Measurements from ENCODE around the gene TMEM259.

Gene TMEM259

GRCh38 chr19:1057176-1057855, 36.4 kb upstream of the TMEM259 start:
- no peak overlapping the region for H3K9ac ChIP-seq (ENCODE audit: low read length)
- no peaks in the 10 kb centered on the region for H3K79me2 ChIP-seq (ENCODE audit: insufficient read depth, low read length)
- H3K4me3 ChIP-seq (ENCODE audit: insufficient read depth, low read length, poor library complexity, severe bottlenecking), result no peak overlapping the region
- no peak overlapping the region for H3K4me2 ChIP-seq (ENCODE audit: low read depth, low read length, poor library complexity, severe bottlenecking)
- no peaks in the 10 kb centered on the region for H3K9me2 ChIP-seq (replicated peaks; ENCODE audit: insufficient read depth, low read length)
- peak; percentile 35 for TF ChIP-seq CTCF (IDR thresholded peaks at IDR 0.05; ENCODE audit: insufficient read depth, low read length, poor library complexity, severe bottlenecking)
- no peak for TF ChIP-seq EZH2phosphoT487 (conservative IDR thresholded peaks at IDR 0.05; ENCODE audit: low read length)
- no peaks in the 10 kb centered on the region for H3K27me3 ChIP-seq (ENCODE audit: low read length)
- H4K20me1 ChIP-seq (ENCODE audit: low read depth, low read length), result no peaks in the 10 kb centered on the region
- H3K36me3 ChIP-seq (ENCODE audit: low read length), result no peaks in the 10 kb centered on the region
- H3K27ac ChIP-seq (ENCODE audit: low read depth, low read length), result no peak overlapping the region
- 0 out of 2 replicates have a peak, but pooled peaks cover 7% of the 10 kb centered on the region for H3F3A ChIP-seq (ENCODE audit: insufficient read depth)
- H3K9me3 ChIP-seq (ENCODE audit: insufficient read depth, low read length), result no peaks in the 10 kb centered on the region
- H2AFZ ChIP-seq (ENCODE audit: low read depth, low read length, severe bottlenecking), result no peak overlapping the region

- Histone ChIP-seq H3K36me3 (ENCODE audit: low read length) (no peaks in the 10 kb centered on the region), H2AFZ (ENCODE audit: low read depth, low read length, severe bottlenecking) (no peak overlapping the region), H3K27ac (ENCODE audit: low read depth, low read length) (no peak overlapping the region), H3K9me2 (replicated peaks; ENCODE audit: insufficient read depth, low read length) (no peaks in the 10 kb centered on the region), H3F3A (ENCODE audit: insufficient read depth) (0 out of 2 replicates have a peak, but pooled peaks cover 7% of the 10 kb centered on the region), H3K9ac (ENCODE audit: low read length) (no peak overlapping the region), H3K27me3 (ENCODE audit: low read length) (no peaks in the 10 kb centered on the region), H4K20me1 (ENCODE audit: low read depth, low read length) (no peaks in the 10 kb centered on the region), H3K9me3 (ENCODE audit: insufficient read depth, low read length) (no peaks in the 10 kb centered on the region), H3K4me2 (ENCODE audit: low read depth, low read length, poor library complexity, severe bottlenecking) (no peak overlapping the region), H3K79me2 (ENCODE audit: insufficient read depth, low read length) (no peaks in the 10 kb centered on the region), H3K4me3 (ENCODE audit: insufficient read depth, low read length, poor library complexity, severe bottlenecking) (no peak overlapping the region)
- no peak for TF ChIP-seq EZH2phosphoT487 (conservative IDR thresholded peaks at IDR 0.05; ENCODE audit: low read length)
- TF ChIP-seq CTCF (IDR thresholded peaks at IDR 0.05; ENCODE audit: insufficient read depth, low read length, poor library complexity, severe bottlenecking), result no peak
These were observed 35.1 kb upstream of the TMEM259 start for GRCh38 chr19:1055886-1056620.

- H3K27ac ChIP-seq (ENCODE audit: low read depth, low read length), result no peak overlapping the region
- H3K36me3 ChIP-seq (ENCODE audit: low read length), result no peaks in the 10 kb centered on the region
- no peaks in the 10 kb centered on the region for H3K27me3 ChIP-seq (ENCODE audit: low read length)
- no peak overlapping the region for H3K4me2 ChIP-seq (ENCODE audit: low read depth, low read length, poor library complexity, severe bottlenecking)
- H3K9me2 ChIP-seq (replicated peaks; ENCODE audit: insufficient read depth, low read length), result no peaks in the 10 kb centered on the region
- H3K9me3 ChIP-seq (ENCODE audit: insufficient read depth, low read length), result no peaks in the 10 kb centered on the region
- TF ChIP-seq CTCF (IDR thresholded peaks at IDR 0.05; ENCODE audit: insufficient read depth, low read length, poor library complexity, severe bottlenecking) (no peak), EZH2phosphoT487 (conservative IDR thresholded peaks at IDR 0.05; ENCODE audit: low read length) (no peak)
- 0 out of 2 replicates have a peak, but pooled peaks cover 7% of the 10 kb centered on the region for H3F3A ChIP-seq (ENCODE audit: insufficient read depth)
- no peaks in the 10 kb centered on the region for H4K20me1 ChIP-seq (ENCODE audit: low read depth, low read length)
- H3K79me2 ChIP-seq (ENCODE audit: insufficient read depth, low read length), result no peaks in the 10 kb centered on the region
- H2AFZ ChIP-seq (ENCODE audit: low read depth, low read length, severe bottlenecking), result no peak overlapping the region
- no peak overlapping the region for H3K9ac ChIP-seq (ENCODE audit: low read length)
- no peak overlapping the region for H3K4me3 ChIP-seq (ENCODE audit: insufficient read depth, low read length, poor library complexity, severe bottlenecking)
These were observed 34.1 kb upstream of the TMEM259 start for GRCh38 chr19:1055028-1055425.
